Stimulated activated effector memory CD8-positive, alpha-beta T cell treated with anti-CD3 and anti-CD28 coated beads, Interleukin-12 subunit alpha, Interleukin-12 subunit beta, amount 100 ng/mL, for 72 hours (primary cell): ENCODE data around the gene TNFRSF1A.

ENCODE experiments used
- ATAC-seq: fragments of 150-1000 bp; cut with Tn5 transposase; 2 replicates; pipeline ENCODE4 v1.10.0; 2021
- DNase-seq, 2 donors: peaks; one replicate each; pipeline ENCODE4 v3.0.0; 2021 to 2022; ENCODE audit warnings: low spot score in 2 of 2
- H3K27ac Mint-ChIP-seq: one replicate; pipeline ENCODE4 v1.8.0; 2022; ENCODE audit warnings: mild to moderate bottlenecking, mixed read lengths
- H3K36me3 Mint-ChIP-seq: one replicate; pipeline ENCODE4 v1.8.0; 2022; ENCODE audit warnings: mild to moderate bottlenecking, mixed read lengths
- H3K4me1 Mint-ChIP-seq: one replicate; pipeline ENCODE4 v1.8.0; 2022; ENCODE audit warnings: mixed read lengths
- H3K4me3 Mint-ChIP-seq: one replicate; pipeline ENCODE4 v1.8.0; 2022; ENCODE audit warnings: mild to moderate bottlenecking, mixed read lengths
- H3K9me3 Mint-ChIP-seq: one replicate; pipeline ENCODE4 v1.8.0; 2022; ENCODE audit warnings: mixed read lengths

The TNFRSF1A gene

DNA sequence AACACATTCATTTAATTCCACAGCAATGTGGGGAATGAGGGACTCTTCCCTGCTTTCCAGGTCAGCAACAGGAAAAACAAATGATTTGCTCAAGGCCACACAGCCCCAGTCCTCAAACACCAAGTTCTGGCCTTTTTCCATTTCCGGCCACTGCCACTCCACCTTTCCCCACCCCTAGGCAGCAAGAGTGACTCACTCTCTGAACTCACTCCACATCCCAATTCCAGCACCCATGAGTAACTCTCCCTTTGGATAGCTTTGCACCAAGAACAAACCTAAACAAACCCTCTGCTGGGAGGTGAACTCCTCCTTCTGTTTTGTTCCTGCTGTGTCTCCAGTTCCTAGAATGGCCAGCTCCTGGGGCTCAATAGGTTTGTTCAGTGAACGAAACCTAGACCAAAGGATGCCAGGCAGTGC is 61.8 kb downstream of the TNFRSF1A start:
- peaks cover 6% of the 10 kb centered on the region for H3K36me3 Mint-ChIP-seq
- DNase-seq (no peak), ATAC-seq (no peak)
- no peaks in the 10 kb centered on the region for H3K9me3 Mint-ChIP-seq
- no peak overlapping the region for H3K27ac Mint-ChIP-seq
- peaks cover 6% of the 10 kb centered on the region for H3K4me1 Mint-ChIP-seq
- no peak overlapping the region for H3K4me3 Mint-ChIP-seq

DNA sequence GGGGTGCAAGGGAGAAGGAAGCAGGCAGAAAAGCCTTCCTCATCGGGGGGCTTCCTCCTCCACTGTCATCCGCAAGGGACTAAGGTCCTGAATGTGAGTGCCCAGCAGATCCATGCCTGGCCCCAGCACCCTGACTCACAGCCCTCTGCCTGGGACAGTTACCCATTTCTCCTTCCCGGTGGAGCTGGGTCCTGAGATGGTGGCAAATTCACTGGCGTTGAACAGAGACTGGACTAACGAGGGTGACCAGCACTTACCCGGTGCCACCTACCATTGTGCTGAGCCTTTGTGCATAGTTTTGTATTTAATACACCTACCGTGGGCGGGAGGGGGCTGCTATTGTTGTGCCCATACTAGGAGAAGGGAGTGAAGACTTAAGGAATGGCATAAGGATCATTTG is 62.2 kb downstream of the TNFRSF1A start:
- Mint-ChIP-seq H3K27ac (no peak overlapping the region), H3K9me3 (no peaks in the 10 kb centered on the region), H3K4me3 (peak overlapping the region; percentile 75), H3K4me1 (peaks cover 6% of the 10 kb centered on the region), H3K36me3 (peaks cover 6% of the 10 kb centered on the region)
- DNase-seq = no peak
- ATAC-seq = no peak

DNA sequence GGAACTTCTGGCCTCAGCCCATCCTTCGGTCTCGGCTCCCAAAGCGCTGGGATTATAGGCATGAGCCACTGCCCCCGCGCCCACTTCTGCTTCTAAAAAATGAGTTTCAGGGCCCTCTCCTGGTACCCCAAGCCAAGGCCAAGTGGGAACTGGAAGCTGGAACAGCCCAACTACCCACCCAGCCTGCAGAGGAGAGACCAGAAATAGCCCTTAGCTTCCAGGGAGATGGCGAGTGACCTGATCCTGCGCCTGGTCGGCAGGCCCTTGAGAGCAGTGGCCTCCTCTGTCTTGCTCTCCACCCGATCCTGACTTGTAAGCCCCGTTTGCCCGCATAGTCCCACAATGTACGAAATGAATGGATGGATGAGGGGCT is 62.6 kb downstream of the TNFRSF1A start:
- peaks cover 6% of the 10 kb centered on the region for H3K36me3 Mint-ChIP-seq
- ATAC-seq = no peak
- no peak overlapping the region for H3K27ac Mint-ChIP-seq
- H3K9me3 Mint-ChIP-seq = no peaks in the 10 kb centered on the region
- no peak for DNase-seq
- peak overlapping the region; percentile 75 for H3K4me3 Mint-ChIP-seq
- H3K4me1 Mint-ChIP-seq = peaks cover 7% of the 10 kb centered on the region
